ENCODE results near the gene PHF19. TPM values are rescaled to one million over a fixed set of nuclear protein-coding genes. Genes with fewer than 3 reads are reported as not detected.

The PHF19 gene
- total and polyA plus RNA-seq, 9 donors: 16.8 to 56.0 (median 40.2) TPM

DNA sequence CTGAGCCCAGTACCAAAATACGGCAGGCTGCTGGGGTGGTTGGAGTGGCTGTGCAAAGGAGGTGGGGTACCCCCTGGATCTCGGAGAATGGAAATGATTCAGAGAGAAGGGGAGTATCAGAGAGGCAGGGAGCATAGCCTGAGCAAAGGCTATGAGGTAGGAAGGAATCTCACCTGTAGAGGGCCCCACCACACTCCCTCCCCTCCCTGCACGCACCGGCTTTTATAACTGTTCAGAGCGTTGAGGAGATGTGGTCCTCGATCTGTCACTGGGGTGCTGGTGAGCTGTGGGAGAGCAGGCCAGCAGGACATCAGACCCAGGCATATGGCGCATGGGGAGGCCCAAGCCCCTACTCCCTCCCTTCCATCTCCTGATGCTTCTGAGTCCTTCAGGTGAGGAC is 13.2 kb downstream of the PHF19 start:
- Histone ChIP-seq H3K36me3 (no peaks in the 10 kb centered on the region), H3K27ac (no peak overlapping the region), H3K27me3 (no peaks in the 10 kb centered on the region), H3K4me1 (ENCODE audit: insufficient read depth) (peaks cover 2% of the 10 kb centered on the region), H3K4me3 (no peak overlapping the region), H3K9me3 (no peaks in the 10 kb centered on the region)
- 86 to 91% (median 89%) methylated on average over 7 of the region's 7 CpGs for WGBS, 3 donors
- DNase-seq: no peak
- intact Hi-C loops (cut with DNase I): no loop called here
- no peak for TF ChIP-seq POLR2A (IDR thresholded peaks at IDR 0.05)
- TF ChIP-seq, protein P1, sequence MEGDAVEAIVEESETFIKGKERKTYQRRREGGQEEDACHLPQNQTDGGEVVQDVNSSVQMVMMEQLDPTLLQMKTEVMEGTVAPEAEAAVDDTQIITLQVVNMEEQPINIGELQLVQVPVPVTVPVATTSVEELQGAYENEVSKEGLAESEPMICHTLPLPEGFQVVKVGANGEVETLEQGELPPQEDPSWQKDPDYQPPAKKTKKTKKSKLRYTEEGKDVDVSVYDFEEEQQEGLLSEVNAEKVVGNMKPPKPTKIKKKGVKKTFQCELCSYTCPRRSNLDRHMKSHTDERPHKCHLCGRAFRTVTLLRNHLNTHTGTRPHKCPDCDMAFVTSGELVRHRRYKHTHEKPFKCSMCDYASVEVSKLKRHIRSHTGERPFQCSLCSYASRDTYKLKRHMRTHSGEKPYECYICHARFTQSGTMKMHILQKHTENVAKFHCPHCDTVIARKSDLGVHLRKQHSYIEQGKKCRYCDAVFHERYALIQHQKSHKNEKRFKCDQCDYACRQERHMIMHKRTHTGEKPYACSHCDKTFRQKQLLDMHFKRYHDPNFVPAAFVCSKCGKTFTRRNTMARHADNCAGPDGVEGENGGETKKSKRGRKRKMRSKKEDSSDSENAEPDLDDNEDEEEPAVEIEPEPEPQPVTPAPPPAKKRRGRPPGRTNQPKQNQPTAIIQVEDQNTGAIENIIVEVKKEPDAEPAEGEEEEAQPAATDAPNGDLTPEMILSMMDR (IDR thresholded peaks at IDR 0.05): no peak
- TF ChIP-seq EP300 (IDR thresholded peaks at IDR 0.05): no peak

DNA sequence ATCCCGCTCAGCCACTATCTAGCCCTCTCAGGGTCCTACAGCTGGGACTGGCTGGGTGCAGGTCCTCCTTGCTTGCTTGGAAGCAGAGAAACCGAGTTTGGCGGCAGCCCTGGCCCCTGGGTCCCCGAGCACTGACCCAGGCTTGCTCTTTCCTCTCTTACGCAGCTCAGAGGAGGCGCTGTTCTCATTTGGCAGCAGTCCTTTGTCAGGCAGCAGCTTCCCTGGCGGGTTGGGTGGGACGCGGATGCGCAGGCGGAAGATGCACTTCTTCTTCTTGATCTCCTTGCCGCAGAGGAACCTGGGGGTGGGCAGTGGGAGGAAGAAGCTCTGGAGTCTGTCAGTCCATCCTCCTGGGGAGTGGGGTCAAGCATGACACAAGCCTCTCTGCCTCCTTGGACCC is 14.5 kb downstream of the PHF19 start:
- no peak for TF ChIP-seq POLR2A (IDR thresholded peaks at IDR 0.05)
- TF ChIP-seq, protein P1 (IDR thresholded peaks at IDR 0.05): no peak
- TF ChIP-seq EP300 (IDR thresholded peaks at IDR 0.05): no peak
- Histone ChIP-seq H3K27ac (no peak overlapping the region), H3K4me1 (ENCODE audit: insufficient read depth) (no peaks in the 10 kb centered on the region), H3K9me3 (no peaks in the 10 kb centered on the region), H3K4me3 (no peak overlapping the region), H3K27me3 (no peaks in the 10 kb centered on the region), H3K36me3 (no peaks in the 10 kb centered on the region)
- WGBS, 3 donors: 91 to 93% (median 92%) methylated on average over 12 of the region's 12 CpGs
- DNase-seq: no peak
- intact Hi-C loops (cut with DNase I): no loop called here

DNA sequence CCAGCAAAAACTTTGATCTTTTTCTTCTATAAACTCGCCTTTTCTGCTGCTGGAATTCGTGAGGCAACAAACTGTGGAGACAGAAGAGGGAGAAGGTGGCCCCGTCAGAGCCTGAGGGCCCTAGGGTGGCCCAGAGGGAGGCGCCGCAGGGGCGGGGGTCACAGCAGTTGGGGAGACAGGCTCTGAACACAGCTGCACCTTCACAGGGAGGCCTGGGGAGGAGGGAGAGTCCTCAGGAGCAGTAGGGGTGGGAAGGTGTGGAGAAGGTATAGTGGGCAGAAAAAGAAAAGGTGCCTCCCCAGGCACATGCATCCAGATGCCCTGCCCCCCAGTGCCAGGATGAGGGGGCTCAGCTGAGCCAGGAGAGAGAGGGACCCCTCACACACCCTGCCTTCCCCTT is 15.1 kb downstream of the PHF19 start:
- H3K4me1 ChIP-seq (ENCODE audit: insufficient read depth): no peaks in the 10 kb centered on the region
- DNase-seq: no peak
- intact Hi-C loops (cut with DNase I): no loop called here
- no peaks in the 10 kb centered on the region for H3K27me3 ChIP-seq
- TF ChIP-seq, protein P1 (IDR thresholded peaks at IDR 0.05): no peak
- TF ChIP-seq EP300 (IDR thresholded peaks at IDR 0.05): no peak
- no peak for TF ChIP-seq POLR2A (IDR thresholded peaks at IDR 0.05)
- H3K36me3 ChIP-seq: no peaks in the 10 kb centered on the region
- H3K4me3 ChIP-seq: no peak overlapping the region
- H3K27ac ChIP-seq: no peak overlapping the region
- no peaks in the 10 kb centered on the region for H3K9me3 ChIP-seq
- WGBS, 3 donors: 93 to 96% (median 94%) methylated on average over 6 of the region's 6 CpGs

DNA sequence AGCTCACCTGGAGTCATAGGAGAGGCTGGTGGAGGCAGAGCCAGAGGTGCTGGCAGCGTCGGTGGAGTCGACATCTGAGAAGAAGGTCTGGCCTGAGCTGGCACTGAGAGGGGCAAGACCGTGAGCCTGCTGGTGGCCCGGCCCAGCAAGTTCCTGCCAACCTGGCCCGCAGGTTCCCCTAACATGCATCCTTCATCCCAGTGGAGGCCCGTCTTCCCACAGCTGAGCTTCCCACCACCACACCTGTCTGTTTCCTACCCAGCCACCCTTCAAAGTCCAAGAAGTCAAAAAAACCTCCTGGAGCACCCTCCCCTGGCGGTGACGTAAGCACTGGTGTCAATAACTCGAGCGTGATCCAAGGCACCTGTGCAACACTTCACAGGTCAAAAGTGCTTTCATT is 16.9 kb downstream of the PHF19 start:
- TF ChIP-seq EP300 (IDR thresholded peaks at IDR 0.05) (no peak), POLR2A (IDR thresholded peaks at IDR 0.05) (no peak)
- TF ChIP-seq, protein P1 (IDR thresholded peaks at IDR 0.05): no peak
- H3K27me3 ChIP-seq: no peaks in the 10 kb centered on the region
- no peak for DNase-seq
- H3K9me3 ChIP-seq: no peaks in the 10 kb centered on the region
- H3K36me3 ChIP-seq: no peaks in the 10 kb centered on the region
- no peak overlapping the region for H3K4me3 ChIP-seq
- H3K27ac ChIP-seq: no peak overlapping the region
- no peaks in the 10 kb centered on the region for H3K4me1 ChIP-seq (ENCODE audit: insufficient read depth)
- 92 to 95% (median 93%) methylated on average over 11 of the region's 11 CpGs for WGBS, 3 donors
- intact Hi-C loops (cut with DNase I): no loop called here

DNA sequence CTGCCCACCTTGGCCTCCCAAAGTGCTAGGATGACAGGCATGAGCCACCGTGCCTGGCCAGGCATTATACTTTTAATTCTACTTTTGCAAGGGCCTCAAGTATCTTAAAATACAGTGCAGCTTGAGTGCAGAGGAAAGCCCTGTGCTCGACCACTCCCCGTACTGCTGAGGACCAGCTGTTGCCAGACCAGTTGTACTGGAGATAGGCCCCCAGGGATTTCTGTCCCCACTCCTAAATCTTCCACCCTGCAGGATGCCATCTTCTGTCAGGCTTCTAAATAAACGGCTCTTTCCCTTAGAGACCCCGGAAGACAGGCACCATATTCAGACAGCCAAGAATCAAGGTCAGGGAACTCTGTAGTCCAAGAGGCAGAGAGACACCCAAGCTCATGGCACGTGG is 17.6 kb downstream of the PHF19 start:
- no peak for DNase-seq
- 76 to 79% (median 76%) methylated on average over 6 of the region's 6 CpGs for WGBS, 3 donors

More for the DNA sequence above, 17.6 kb downstream of the PHF19 start:
- Histone ChIP-seq H3K27ac (no peak overlapping the region), H3K27me3 (no peaks in the 10 kb centered on the region), H3K36me3 (no peaks in the 10 kb centered on the region), H3K4me3 (no peak overlapping the region), H3K4me1 (ENCODE audit: insufficient read depth) (no peaks in the 10 kb centered on the region), H3K9me3 (no peaks in the 10 kb centered on the region)
- TF ChIP-seq, protein P1 (IDR thresholded peaks at IDR 0.05): no peak
- TF ChIP-seq POLR2A (IDR thresholded peaks at IDR 0.05): no peak
- TF ChIP-seq EP300 (IDR thresholded peaks at IDR 0.05): no peak
- intact Hi-C loops (cut with DNase I): no loop called here

All from ovary (tissue), 9 donors.